ENCODE measurements around the gene DSCAM.

Gene DSCAM

DNA sequence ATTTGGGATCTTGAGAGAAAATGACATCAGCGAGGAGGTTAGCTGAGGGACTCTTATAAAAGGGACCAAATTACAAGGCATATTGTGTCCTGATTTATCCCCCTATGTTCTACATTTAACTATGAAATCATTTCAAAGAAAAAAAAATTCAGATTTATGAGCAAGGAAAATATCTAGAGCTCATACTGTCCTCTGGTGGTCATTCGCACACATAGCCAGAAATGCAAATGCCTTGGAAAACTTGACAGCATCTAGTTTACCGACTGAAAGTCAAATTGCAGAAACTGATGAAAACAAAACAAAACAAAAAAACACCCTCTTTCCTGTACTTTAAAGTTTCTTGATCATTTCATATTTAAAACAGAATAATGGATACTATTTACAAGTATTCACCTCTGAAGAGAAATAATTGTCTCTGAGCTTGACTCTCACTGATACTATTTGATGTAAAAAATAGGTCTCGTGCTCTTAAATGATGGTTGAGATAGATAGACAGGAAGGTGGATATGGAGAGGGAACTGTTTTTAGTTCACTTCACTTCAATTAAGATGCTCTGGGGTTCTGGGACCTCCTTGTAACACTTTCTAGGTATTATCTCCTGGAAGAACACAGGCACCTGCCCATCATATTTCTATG is 725.9 kb downstream of the DSCAM start:
- Histone ChIP-seq H3K4me3 (ENCODE audit: low read depth, low read length, poor library complexity, severe bottlenecking) (no peak overlapping the region), H3K9ac (ENCODE audit: low read length) (no peak overlapping the region), H3K27ac (ENCODE audit: low read depth, low read length, poor library complexity, severe bottlenecking) (no peak overlapping the region), H4K20me1 (ENCODE audit: insufficient read depth, low read length) (no peaks in the 10 kb centered on the region), H3K27me3 (ENCODE audit: insufficient read depth, low read length) (no peaks in the 10 kb centered on the region), H3K9me3 (ENCODE audit: low read length) (no peaks in the 10 kb centered on the region), H3K4me2 (ENCODE audit: low read length) (no peak overlapping the region), H3F3A (ENCODE audit: insufficient read depth, low read length) (no peaks in the 10 kb centered on the region), H3K4me1 (ENCODE audit: insufficient read depth, low read length, severe bottlenecking) (no peaks in the 10 kb centered on the region), H2AFZ (ENCODE audit: low read length) (no peak overlapping the region), H3K9me2 (ENCODE audit: low read depth, low read length) (no peaks in the 10 kb centered on the region), H3K79me2 (ENCODE audit: insufficient read depth, low read length) (no peaks in the 10 kb centered on the region), H3K36me3 (ENCODE audit: insufficient read depth, low read length) (no peaks in the 10 kb centered on the region)
- TF ChIP-seq, protein P1, sequence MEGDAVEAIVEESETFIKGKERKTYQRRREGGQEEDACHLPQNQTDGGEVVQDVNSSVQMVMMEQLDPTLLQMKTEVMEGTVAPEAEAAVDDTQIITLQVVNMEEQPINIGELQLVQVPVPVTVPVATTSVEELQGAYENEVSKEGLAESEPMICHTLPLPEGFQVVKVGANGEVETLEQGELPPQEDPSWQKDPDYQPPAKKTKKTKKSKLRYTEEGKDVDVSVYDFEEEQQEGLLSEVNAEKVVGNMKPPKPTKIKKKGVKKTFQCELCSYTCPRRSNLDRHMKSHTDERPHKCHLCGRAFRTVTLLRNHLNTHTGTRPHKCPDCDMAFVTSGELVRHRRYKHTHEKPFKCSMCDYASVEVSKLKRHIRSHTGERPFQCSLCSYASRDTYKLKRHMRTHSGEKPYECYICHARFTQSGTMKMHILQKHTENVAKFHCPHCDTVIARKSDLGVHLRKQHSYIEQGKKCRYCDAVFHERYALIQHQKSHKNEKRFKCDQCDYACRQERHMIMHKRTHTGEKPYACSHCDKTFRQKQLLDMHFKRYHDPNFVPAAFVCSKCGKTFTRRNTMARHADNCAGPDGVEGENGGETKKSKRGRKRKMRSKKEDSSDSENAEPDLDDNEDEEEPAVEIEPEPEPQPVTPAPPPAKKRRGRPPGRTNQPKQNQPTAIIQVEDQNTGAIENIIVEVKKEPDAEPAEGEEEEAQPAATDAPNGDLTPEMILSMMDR (IDR thresholded peaks at IDR 0.05; ENCODE audit: low read length), result peak; percentile 76
- TF ChIP-seq EZH2 (IDR thresholded peaks at IDR 0.05; ENCODE audit: borderline replicate concordance, low read length), result no peak

DNA sequence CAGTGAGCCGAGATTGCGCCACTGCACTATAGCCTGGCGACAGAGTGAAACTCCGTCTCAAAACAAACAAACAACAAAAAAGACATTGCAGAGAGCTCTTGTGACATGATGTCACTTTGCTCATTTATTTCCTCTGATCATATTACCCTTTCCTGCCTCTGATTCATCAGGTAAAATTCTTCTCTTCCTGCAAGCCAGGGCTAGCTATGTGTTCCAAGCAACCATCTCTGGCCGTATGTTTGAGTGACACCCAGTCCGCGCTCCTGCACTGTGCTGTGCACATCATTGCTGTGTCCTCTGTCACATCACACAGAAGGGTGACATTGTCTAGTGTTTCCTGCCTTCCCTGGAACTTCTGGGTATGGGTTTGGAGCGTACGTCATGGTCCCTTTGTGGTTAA is 728.4 kb downstream of the DSCAM start:
- Histone ChIP-seq H2AFZ (ENCODE audit: low read length) (no peak overlapping the region), H3K4me1 (ENCODE audit: insufficient read depth, low read length, severe bottlenecking) (no peaks in the 10 kb centered on the region), H3K9me2 (ENCODE audit: low read depth, low read length) (no peaks in the 10 kb centered on the region), H4K20me1 (ENCODE audit: insufficient read depth, low read length) (no peaks in the 10 kb centered on the region), H3K27me3 (ENCODE audit: insufficient read depth, low read length) (no peaks in the 10 kb centered on the region), H3K9ac (ENCODE audit: low read length) (no peak overlapping the region), H3K9me3 (ENCODE audit: low read length) (no peaks in the 10 kb centered on the region), H3F3A (ENCODE audit: insufficient read depth, low read length) (no peaks in the 10 kb centered on the region), H3K4me2 (ENCODE audit: low read length) (no peak overlapping the region), H3K79me2 (ENCODE audit: insufficient read depth, low read length) (no peaks in the 10 kb centered on the region), H3K27ac (ENCODE audit: low read depth, low read length, poor library complexity, severe bottlenecking) (no peak overlapping the region), H3K4me3 (ENCODE audit: low read depth, low read length, poor library complexity, severe bottlenecking) (no peak overlapping the region), H3K36me3 (ENCODE audit: insufficient read depth, low read length) (no peaks in the 10 kb centered on the region)
- TF ChIP-seq, protein P1 (IDR thresholded peaks at IDR 0.05; ENCODE audit: low read length), result no peak
- TF ChIP-seq EZH2 (IDR thresholded peaks at IDR 0.05; ENCODE audit: borderline replicate concordance, low read length), result no peak

DNA sequence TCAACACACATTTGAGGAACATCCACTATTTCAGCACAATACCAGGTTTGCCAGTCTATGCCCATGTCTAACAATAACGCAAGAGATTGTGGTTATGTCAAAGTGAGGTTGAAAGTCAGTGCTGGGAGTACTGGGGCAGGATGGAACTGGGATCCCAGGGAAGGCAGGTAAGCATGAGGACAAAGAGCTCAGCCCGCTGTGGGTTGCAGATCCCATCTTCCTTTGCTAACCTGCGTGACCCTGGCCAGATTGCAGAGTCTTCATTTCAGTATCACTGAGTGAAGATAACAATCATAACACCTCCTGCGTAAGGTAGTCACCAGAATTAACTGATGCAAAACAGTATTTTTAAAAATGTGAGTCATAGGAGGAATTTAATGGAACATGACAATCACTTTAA is 729.7 kb downstream of the DSCAM start:
- TF ChIP-seq, protein P1 (IDR thresholded peaks at IDR 0.05; ENCODE audit: low read length), result no peak
- TF ChIP-seq EZH2 (IDR thresholded peaks at IDR 0.05; ENCODE audit: borderline replicate concordance, low read length), result no peak
- Histone ChIP-seq H3F3A (ENCODE audit: insufficient read depth, low read length) (no peaks in the 10 kb centered on the region), H3K4me2 (ENCODE audit: low read length) (no peak overlapping the region), H3K4me3 (ENCODE audit: low read depth, low read length, poor library complexity, severe bottlenecking) (no peak overlapping the region), H2AFZ (ENCODE audit: low read length) (no peak overlapping the region), H3K9me3 (ENCODE audit: low read length) (no peaks in the 10 kb centered on the region), H3K36me3 (ENCODE audit: insufficient read depth, low read length) (no peaks in the 10 kb centered on the region), H3K27me3 (ENCODE audit: insufficient read depth, low read length) (no peaks in the 10 kb centered on the region), H3K4me1 (ENCODE audit: insufficient read depth, low read length, severe bottlenecking) (no peaks in the 10 kb centered on the region), H3K9ac (ENCODE audit: low read length) (no peak overlapping the region), H4K20me1 (ENCODE audit: insufficient read depth, low read length) (no peaks in the 10 kb centered on the region), H3K79me2 (ENCODE audit: insufficient read depth, low read length) (no peaks in the 10 kb centered on the region), H3K9me2 (ENCODE audit: low read depth, low read length) (no peaks in the 10 kb centered on the region), H3K27ac (ENCODE audit: low read depth, low read length, poor library complexity, severe bottlenecking) (no peak overlapping the region)

Measured in OCI-LY1 (cell line).